GM18907 (cell line): ENCODE measurements around the gene TIMP3.

ENCODE experiments used
- ATAC-seq: cut with Tn5 transposase; IDR thresholded peaks from one replicate; pipeline ENCODE4 v1.9.1; 2021; ENCODE audit warnings: mild to moderate bottlenecking, moderate library complexity; ENCODE audit not compliant: unreplicated experiment

The TIMP3 gene

DNA sequence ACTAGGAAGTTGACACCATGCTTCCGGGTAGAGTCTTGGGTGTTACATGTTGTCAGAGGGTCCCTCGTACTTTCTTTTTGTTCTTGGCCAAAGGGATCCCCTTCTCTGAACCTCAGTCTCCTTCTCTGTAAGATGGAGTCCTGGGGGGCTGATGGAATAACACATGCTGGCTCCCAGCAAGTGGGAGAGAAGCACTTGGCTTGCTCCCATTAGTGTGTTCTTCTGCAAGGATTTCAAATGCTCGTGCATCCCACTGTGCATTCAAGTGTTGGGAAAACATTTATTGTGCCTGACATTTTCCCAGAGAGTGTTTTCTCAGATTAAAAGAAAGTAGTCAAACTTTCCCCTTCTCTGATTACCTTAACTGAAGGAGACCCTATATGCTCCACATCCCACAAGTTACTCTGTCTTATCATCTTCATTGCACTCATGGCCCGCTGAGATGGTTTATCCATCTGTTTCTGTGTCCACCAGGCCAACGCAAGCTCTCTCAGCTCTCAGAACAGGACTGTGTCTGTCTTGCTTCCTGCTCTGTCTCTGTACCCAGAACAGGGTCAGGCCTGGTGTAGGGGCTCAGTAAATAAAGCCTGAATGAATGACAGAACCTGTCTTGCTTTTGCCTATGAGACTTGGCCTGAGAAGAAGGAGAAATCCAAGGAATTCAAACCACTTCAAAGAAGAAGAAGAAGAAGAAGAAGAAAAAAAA lies 16.0 kb upstream of the TIMP3 start:
- ATAC-seq: no peak

DNA sequence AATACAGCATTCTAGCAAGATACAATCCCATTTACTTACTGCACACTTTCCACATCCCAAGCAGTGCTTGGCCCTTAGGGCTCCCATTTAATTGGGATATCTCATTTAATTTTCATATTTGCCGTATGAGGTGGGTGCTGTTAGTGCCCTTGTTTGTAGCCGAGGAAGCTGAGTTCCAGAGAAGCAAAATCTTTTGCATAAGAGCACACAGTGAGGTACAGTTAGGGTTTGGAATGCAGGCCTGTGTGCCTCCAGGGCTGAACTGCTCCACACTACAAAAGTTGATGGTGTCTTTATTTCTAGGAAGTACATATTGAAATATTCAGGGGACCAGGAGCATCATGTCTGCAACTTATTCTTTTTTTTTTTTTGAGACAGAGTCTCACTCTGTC lies 15.5 kb upstream of the TIMP3 start:
- no peak for ATAC-seq

DNA sequence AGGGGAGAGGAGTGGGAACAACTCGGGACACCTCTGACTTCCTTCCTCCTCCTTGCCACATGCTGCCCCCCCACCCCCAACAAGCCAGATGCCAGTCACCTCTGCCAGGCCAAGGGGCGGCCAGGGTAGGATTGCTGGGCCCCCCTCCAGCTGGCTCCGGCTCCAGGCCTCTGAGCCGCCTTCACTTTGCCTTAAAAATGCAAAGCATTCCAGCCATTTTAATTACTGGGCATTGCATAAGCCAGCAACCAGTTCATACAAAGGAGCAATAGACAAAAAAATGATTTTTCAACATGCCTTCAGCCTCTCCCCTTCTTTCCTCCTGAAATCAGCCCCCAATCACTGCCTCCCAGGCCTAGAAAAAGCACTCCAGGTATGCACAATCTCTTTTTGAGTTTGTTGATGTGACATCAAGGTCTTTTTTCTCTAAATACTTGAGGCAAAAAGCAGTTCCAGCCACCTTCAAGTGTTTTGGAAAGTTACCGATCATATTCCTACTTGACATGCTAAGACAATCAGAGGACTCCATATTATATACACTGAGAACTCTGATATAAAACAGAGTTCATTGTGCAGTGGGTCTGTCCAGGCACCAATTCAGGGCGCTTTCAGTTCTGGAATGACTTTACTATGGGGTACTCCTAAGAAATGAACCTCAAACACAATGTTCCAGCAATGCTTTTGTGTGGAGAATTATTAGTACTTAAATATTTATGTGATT lies 12.4 kb upstream of the TIMP3 start:
- ATAC-seq: no peak

DNA sequence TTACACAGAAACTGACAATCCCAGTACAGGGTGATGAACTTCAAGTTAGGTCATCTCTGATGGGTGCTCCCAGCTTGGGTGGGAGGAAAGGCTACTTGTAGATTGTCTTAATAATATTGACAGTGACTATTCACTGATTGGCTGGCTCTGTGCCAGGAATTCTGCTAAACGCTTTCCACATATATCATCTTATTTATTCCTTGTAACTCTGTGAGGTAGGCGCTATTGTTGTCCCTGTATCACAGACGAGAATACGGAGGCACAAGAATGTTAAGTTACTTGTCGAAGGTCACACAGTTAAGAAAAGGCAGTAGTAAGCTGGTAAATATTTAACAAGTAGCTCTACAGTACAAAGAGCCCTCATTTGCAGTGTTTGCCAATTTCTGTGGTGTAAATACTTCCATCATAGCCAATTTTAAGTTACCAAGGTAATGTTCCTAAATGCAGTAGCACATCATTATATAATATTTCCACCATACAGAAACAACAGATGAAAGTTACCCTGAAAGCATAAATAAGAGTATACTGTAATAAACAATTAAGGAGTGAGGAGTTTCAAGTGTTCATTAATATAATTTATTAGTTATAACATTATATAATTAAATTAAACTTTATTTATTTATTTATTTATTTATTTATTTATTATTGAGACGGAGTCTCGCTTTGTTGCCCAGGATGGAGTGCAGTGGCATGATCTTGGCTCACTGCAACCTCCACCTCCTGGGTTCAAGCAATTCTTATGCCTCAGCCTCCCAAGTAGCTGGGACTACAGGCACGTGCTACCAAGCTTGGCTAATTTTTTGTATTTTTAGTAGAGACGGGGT lies 11.5 kb upstream of the TIMP3 start:
- no peak for ATAC-seq

DNA sequence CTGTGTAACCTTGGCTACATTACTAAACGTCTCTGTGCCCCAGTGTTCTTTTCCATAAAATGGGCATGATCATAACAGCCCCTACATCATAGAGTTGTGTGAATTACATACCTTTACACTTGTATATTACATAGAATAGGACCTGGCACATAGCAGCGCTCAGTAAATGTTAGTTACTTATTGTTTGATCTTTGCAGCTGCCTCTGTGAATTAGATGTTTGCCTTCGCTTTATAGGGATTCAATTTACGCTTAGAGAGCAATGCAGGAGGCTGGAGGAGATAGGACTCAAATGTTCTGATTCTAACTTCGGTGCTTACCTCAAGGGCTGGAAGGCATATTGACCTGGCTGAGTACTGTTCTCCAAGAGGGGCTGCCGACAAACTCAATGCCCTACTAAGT lies 10.4 kb upstream of the TIMP3 start:
- no peak for ATAC-seq

DNA sequence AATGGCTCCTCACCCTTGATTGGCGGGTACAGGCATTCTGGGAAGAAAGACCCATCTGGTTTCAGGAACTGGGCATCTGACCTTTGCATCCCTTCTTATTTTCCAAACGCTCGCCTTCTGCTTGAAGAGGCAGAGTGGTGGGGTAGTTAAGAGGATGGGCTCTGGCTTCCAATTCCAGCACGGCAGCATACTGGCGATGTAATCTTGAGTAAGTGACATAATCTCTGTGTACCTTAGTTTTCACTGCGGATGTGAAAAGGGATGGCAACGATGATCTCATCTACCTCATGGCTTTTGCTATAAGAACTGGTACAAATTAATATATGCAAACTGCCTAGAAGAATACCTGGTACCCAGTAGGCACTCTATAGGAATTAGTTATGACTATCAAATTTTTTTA lies 10.0 kb upstream of the TIMP3 start:
- no peak for ATAC-seq

DNA sequence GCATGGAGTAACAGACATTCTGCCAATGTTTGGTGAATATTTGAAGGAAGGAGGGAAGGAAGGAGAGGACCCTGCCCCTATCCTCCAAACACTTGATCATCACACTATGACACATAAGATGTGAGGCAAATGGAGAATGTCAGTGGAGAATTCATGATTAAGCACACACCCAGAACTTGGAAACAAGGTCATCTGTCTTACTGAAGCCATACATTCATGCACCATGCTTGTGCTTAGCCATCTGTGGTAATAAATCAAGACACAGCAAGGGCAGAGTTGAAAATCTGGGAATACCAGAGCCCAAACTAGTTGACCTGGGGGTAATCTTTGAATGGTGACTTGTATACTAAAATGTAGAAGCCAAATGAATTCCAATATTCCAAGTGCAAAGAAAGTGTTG lies 7.9 kb upstream of the TIMP3 start:
- ATAC-seq: no peak

DNA sequence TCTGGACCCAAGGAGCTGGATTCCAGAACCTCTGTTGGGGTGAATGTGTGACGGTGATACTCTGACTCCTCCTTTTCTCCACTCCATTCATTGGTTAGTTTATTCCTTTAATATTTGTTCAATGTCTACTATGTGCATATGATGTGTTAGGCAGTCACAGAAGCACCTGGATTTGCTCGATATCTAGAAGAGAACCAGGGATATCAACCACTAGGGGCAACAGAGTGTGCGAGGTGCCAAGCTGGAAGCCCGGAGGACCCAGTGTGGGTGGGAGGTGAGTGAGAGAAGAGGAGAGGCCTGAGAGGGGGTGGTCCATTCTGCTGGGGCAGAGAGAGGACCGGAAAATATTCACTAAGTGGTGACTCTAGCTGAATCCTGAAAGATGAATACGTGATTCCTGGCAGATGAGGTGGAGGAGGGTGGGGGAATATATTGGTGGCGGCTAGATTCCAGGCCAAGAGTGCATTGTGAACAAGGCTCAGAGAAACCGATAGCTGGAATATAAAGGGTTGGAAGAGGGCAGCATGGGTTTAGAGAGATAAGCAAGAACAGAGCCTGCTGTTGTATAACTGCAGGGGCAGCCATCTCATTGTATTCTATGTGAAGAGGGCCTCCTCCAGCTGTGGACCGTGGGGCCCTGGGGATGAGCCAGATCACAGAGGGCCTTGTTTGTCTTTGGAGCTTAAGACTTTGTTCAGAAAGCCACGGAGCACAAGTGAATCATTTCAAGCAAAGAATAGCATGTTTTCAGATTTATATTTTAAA lies 6.9 kb upstream of the TIMP3 start:
- ATAC-seq: no peak

DNA sequence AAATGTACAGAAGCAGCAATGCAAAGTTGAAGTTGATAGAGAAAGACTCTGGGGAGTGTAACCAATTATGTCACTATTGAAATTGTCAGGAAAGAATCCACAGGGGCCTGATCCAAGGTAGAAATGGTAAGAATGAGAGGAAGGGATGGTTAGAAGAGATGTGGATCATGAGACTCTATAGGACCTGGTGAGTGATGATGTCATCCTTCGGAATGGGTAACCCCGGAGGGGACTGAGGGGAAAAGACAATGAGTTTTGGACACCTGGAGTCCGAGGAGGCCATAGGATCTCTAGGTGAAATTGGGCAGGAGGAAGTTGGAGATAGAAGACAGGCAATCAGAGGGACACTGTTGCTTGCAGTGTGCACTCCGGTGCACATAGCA lies 6.3 kb upstream of the TIMP3 start:
- ATAC-seq: no peak

DNA sequence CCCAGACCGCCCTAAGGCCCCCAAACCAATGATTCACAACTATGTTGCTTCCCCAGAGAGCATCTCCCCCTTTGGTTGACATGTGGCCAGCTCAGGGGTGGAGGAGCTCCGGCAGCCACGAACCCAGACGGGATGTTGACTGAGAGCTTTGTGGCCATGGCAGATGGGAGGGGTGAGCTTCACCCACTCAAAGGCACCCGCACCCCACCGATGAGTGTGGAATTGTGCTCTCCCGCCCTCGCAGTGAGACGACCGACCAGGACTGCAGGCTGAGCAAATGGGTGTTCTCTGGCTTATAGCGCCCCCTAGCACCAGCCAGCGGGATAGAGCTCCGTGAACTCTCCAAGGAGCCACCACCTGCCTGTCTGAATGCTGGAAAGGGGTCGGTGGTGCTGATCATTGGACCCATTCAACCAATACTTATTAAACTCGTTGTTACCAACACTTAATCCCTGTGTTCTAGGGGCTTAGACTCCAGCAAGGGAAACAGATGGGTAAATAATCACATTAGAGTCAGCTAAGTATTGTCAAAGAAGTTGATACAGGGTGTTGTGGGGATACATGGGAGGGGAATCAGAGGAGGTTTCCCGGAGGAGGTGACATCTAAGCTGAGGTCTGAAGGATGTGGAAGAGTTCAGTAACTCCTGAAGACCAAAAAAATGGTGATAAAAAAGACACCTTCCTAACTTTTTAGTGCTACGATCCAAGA lies 4.5 kb upstream of the TIMP3 start:
- no peak for ATAC-seq

DNA sequence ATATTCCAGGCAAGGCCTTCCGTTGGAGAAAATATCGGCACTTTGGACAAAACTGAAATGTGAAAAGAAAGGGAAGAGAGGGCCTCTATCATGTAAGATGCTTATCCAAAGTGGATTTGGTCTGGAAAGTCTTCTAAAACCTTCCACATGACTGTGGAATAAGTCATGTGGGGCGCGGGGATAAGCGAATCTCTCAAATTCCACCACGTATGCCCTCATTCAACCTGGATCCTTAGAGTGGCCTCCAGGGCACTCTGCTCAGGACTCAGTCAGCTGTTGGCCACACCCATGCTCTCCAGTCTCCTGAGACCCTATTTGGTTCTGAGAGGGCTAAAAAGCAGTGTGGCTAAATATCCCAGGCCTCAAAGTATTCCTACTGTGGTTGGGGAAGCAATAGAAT lies 2.0 kb upstream of the TIMP3 start:
- no peak for ATAC-seq

DNA sequence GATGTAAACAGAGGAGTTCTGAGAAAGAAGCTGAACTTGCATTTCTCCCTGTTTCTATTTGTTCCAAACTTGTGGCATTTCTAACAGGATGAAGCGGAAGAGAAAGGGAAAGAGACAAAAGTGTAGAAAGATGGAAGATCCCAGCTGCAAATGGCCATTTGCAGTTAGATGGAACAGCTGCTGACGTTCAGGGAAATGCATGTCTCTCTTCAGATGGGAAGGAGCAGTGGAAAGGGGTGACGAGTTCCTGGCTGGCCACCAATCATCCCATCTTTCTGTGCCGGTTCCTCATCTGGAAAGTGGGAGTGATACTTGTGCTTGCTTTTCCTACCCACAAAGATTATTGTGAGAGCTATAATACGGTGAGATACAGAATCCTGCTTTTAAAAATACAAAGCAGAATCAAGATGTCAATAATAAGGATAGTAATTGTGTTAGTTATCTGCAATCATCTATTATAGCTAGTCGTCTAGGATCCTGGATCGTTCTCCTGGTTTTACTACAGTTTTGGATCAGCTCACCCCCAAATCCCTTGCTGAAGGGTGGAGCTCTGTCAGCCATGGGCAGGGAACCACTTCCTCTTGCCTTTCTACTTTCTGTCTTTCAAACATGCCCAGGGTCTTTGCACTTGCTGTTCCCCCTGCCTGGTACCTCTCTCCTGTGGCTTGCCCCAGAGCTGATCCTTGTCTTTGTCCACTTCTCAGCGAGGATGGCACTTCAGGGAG lies 1.2 kb upstream of the TIMP3 start:
- ATAC-seq: no peak

DNA sequence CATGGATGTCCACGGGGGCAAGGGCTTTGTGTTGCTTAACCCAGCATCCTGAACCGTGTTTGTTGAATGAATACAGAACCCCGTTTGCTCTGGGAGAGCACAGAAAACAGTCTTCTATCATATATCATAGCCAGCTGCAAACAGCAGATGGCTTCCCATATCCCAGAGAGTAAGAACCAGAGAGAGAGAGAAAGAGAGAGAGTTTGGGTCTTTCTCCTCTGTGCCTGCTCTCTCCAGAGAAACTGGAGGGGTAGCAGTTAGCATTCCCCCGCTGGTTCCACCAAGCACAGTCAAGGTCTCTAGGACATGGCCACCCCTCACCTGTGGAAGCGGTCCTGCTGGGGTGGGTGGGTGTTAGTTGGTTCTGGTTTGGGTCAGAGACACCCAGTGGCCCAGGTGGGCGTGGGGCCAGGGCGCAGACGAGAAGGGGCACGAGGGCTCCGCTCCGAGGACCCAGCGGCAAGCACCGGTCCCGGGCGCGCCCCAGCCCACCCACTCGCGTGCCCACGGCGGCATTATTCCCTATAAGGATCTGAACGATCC lies 440 bp upstream of the TIMP3 start:
- no peak for ATAC-seq

DNA sequence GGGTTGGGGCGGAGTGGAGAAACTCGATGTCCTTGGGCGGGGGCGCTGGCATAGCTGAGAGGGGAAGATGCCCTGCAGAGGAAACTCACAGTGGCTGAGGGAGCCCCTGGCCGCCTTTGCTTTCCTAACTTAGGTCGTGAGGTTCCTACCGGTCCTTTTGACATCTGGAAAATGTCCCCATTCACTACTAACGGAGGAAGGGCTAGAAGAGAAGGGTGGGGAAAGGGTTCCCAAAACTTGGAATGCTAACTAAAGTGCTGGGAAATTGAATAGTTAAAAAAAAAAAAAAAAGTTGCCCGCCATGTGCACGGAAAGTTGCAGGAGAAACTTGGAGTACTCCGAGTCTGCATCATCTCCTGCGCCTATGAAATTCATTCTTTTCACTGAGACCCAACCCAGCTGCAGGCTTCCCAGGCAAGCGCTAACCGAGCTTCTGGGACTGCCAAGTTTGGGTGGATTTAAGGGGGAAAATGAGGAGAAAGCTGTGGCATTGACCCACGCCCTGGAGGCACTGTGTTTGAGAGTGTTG lies 796 bp downstream of the TIMP3 start:
- ATAC-seq: no peak

DNA sequence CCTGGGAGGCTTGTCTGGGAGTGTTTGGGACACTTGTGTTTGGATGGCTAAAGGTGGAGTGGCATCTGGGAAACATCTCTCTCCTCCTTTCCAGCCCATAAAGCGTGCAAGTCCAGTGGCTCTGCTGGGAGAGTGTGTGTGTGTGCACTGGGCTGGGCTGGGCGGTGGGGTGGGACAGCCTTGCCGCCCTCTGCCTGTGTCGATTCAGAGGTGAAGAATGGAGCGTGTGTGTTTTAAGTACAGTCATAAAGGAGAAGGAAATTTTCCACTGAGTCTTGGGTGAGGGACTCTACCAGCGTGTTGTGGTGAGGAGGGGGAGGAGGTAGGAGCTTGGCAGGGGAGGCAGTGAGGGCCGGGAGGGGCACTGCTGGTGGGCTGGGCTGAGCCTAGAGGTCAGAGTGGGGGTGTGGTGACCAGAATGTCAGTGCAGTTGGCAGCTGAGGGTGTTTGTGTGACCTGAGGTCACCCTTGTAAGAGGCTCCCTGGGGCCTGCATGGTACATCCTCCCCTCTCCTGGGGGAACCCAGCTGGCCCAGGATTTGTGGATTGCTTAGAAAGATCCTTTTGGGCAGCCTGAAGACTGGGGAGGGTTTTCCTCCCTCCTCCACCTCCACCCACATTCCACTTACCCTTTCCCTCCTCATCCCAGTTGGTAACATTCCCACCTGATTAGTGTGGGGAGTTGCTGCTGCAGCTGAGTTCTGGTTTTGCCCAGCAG lies 1.7 kb downstream of the TIMP3 start:
- no peak for ATAC-seq

DNA sequence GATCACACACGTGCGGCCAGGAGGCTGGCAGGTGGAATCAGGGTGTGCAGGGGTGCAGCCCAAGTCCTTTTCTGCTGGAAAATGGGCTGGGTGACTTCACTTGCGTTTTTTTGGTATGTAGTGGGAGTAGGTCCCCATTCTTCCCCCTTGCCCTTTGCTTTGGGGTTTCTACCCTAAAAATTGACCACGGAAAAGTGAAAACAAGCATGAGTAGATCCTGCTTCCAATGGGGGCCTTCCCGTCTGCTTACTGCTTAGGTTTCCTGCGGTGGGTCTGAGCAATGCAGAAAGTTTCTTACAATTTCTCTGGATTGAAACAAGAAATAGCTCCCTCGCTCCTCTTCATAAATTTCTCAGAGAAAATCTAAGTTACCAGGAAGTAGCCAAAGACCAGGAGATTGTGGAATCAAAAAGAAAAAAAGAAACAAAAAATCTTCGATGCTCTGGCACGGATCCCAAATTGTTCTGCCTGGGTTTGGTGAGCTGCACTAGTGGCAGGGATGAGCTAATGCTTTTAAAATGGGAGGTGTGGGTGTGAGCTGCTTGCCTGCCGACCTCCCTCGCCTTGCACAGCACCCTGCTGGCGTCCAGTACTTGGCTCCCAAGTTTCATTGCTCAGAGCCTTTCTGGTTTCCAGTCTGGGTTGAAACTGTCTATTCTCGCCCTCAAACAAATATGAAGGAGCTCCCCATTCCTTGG lies 2.4 kb downstream of the TIMP3 start:
- no peak for ATAC-seq

DNA sequence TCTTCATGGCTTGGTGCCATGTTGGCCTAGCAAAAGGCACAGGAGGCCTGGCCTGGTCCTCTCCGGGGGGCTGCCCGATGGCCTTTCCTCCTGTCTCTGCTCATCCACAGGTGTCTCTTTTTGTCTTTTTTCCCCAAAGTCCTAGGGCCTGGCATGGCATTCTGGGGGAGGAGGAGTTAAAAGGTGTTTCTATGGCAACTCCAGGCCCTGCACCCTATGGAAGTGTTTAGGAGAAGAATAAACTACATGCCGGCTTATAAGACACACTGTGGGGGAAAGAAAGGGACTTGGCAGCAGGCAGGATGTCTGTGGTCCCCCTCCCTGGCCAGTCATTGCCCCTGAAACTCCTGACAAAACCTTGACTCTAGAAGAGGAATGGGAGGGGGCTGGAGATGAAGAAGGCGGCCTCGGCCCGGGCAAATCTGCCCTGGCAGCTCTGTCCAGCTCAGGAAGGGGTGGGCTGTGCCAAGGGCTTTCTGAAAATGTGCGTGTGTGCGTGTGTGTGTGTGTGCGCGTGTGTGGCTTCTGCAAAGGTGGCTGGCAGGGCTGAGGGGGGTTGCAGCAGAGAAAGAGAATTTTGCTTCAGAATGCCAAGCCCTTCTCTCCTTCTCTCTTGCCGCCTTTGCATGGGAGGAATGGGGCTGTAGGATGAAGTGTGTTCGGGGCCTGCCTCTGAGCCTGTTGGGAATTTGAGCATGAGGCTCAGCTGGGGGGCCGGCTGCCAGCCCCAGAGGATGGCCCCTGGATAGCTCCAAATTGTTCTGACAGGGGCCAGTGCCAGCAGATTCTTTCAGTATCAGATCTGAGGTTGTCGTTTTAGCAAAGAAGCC lies 3.2 kb downstream of the TIMP3 start:
- no peak for ATAC-seq
